ENCODE measurements around the gene SLC25A43. TPM values are rescaled to one million over a fixed set of nuclear protein-coding genes. Genes with fewer than 3 reads are reported as not detected.

SLC25A43 gene
- total and polyA plus RNA-seq, 9 of the 15 experiments (the other 6 are each of a cell fraction or from before 2014, with no cell fraction given) = 1.3 to 8.4 (median 4.0) TPM

DNA sequence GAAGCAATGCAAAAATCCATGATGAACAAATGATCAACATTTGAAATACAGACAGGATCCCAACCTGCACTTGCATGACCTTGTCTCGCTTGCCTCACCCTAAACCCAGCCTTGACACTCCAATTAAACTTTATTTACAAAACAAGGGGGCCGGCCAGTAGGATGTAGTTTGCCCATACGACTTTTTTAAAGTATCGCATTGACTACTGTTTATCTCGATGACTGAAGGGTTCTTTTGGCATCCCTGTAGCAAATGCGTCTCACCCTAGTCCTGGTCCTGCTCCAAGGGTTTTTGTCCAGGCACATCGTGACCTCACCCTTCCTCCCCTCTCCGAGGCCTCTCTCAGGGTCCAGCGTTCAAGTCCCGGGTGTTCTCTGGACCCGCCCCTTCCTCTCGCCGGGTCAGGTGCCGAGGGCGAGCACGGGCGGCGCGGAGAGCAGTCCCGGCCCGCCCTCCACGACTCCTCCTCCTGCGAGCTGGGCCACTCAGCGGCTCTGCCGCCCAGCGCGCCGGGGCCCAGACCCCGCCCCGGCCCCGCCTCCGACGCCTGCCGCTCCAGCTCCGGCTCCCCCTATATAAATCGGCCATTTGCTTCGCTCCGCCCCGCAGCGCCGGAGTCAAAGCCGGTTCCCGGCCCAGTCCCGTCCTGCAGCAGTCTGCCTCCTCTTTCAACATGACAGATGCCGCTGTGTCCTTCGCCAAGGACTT is 68.9 kb downstream of the SLC25A43 start, which contains the start of gene SLC25A5 (continued):
- peak; percentile 59 for TF ChIP-seq RBM25 (IDR thresholded peaks at IDR 0.05; ENCODE audit: low read depth, low read length, severe bottlenecking)
- TF ChIP-seq CBX1 (IDR thresholded peaks at IDR 0.05; ENCODE audit: low read depth) = 0 out of 2 replicates have a peak, but pooled peaks have one; percentile 76
- TF ChIP-seq, protein P1, sequence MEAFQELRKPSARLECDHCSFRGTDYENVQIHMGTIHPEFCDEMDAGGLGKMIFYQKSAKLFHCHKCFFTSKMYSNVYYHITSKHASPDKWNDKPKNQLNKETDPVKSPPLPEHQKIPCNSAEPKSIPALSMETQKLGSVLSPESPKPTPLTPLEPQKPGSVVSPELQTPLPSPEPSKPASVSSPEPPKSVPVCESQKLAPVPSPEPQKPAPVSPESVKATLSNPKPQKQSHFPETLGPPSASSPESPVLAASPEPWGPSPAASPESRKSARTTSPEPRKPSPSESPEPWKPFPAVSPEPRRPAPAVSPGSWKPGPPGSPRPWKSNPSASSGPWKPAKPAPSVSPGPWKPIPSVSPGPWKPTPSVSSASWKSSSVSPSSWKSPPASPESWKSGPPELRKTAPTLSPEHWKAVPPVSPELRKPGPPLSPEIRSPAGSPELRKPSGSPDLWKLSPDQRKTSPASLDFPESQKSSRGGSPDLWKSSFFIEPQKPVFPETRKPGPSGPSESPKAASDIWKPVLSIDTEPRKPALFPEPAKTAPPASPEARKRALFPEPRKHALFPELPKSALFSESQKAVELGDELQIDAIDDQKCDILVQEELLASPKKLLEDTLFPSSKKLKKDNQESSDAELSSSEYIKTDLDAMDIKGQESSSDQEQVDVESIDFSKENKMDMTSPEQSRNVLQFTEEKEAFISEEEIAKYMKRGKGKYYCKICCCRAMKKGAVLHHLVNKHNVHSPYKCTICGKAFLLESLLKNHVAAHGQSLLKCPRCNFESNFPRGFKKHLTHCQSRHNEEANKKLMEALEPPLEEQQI (IDR thresholded peaks at IDR 0.05) = no peak
- TF ChIP-seq, protein P2, sequence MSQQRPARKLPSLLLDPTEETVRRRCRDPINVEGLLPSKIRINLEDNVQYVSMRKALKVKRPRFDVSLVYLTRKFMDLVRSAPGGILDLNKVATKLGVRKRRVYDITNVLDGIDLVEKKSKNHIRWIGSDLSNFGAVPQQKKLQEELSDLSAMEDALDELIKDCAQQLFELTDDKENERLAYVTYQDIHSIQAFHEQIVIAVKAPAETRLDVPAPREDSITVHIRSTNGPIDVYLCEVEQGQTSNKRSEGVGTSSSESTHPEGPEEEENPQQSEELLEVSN (IDR thresholded peaks at IDR 0.05; ENCODE audit: borderline replicate concordance in 1 of 2, extremely low read depth in 1 of 2, insufficient read depth in 1 of 2, insufficient read length in 1 of 2, low read depth in 1 of 2, low read length in 1 of 2, poor library complexity in 1 of 2, severe bottlenecking in 1 of 2) = peak; percentile 95 to 100
- TF ChIP-seq ZNF165 (CRISPR knock-in tag; IDR thresholded peaks at IDR 0.05; ENCODE audit: borderline replicate concordance) = no peak
- no peak for TF ChIP-seq MTA1 (IDR thresholded peaks at IDR 0.05; ENCODE audit: borderline replicate concordance)
- no peak for TF ChIP-seq SRSF1 (IDR thresholded peaks at IDR 0.05; ENCODE audit: low read depth, low read length)
- TF ChIP-seq, protein P3, sequence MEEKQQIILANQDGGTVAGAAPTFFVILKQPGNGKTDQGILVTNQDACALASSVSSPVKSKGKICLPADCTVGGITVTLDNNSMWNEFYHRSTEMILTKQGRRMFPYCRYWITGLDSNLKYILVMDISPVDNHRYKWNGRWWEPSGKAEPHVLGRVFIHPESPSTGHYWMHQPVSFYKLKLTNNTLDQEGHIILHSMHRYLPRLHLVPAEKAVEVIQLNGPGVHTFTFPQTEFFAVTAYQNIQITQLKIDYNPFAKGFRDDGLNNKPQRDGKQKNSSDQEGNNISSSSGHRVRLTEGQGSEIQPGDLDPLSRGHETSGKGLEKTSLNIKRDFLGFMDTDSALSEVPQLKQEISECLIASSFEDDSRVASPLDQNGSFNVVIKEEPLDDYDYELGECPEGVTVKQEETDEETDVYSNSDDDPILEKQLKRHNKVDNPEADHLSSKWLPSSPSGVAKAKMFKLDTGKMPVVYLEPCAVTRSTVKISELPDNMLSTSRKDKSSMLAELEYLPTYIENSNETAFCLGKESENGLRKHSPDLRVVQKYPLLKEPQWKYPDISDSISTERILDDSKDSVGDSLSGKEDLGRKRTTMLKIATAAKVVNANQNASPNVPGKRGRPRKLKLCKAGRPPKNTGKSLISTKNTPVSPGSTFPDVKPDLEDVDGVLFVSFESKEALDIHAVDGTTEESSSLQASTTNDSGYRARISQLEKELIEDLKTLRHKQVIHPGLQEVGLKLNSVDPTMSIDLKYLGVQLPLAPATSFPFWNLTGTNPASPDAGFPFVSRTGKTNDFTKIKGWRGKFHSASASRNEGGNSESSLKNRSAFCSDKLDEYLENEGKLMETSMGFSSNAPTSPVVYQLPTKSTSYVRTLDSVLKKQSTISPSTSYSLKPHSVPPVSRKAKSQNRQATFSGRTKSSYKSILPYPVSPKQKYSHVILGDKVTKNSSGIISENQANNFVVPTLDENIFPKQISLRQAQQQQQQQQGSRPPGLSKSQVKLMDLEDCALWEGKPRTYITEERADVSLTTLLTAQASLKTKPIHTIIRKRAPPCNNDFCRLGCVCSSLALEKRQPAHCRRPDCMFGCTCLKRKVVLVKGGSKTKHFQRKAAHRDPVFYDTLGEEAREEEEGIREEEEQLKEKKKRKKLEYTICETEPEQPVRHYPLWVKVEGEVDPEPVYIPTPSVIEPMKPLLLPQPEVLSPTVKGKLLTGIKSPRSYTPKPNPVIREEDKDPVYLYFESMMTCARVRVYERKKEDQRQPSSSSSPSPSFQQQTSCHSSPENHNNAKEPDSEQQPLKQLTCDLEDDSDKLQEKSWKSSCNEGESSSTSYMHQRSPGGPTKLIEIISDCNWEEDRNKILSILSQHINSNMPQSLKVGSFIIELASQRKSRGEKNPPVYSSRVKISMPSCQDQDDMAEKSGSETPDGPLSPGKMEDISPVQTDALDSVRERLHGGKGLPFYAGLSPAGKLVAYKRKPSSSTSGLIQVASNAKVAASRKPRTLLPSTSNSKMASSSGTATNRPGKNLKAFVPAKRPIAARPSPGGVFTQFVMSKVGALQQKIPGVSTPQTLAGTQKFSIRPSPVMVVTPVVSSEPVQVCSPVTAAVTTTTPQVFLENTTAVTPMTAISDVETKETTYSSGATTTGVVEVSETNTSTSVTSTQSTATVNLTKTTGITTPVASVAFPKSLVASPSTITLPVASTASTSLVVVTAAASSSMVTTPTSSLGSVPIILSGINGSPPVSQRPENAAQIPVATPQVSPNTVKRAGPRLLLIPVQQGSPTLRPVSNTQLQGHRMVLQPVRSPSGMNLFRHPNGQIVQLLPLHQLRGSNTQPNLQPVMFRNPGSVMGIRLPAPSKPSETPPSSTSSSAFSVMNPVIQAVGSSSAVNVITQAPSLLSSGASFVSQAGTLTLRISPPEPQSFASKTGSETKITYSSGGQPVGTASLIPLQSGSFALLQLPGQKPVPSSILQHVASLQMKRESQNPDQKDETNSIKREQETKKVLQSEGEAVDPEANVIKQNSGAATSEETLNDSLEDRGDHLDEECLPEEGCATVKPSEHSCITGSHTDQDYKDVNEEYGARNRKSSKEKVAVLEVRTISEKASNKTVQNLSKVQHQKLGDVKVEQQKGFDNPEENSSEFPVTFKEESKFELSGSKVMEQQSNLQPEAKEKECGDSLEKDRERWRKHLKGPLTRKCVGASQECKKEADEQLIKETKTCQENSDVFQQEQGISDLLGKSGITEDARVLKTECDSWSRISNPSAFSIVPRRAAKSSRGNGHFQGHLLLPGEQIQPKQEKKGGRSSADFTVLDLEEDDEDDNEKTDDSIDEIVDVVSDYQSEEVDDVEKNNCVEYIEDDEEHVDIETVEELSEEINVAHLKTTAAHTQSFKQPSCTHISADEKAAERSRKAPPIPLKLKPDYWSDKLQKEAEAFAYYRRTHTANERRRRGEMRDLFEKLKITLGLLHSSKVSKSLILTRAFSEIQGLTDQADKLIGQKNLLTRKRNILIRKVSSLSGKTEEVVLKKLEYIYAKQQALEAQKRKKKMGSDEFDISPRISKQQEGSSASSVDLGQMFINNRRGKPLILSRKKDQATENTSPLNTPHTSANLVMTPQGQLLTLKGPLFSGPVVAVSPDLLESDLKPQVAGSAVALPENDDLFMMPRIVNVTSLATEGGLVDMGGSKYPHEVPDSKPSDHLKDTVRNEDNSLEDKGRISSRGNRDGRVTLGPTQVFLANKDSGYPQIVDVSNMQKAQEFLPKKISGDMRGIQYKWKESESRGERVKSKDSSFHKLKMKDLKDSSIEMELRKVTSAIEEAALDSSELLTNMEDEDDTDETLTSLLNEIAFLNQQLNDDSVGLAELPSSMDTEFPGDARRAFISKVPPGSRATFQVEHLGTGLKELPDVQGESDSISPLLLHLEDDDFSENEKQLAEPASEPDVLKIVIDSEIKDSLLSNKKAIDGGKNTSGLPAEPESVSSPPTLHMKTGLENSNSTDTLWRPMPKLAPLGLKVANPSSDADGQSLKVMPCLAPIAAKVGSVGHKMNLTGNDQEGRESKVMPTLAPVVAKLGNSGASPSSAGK (IDR thresholded peaks at IDR 0.05) = peak; percentile 70
- TF ChIP-seq LCOR (CRISPR knock-in tag; IDR thresholded peaks at IDR 0.05) = no peak
- TF ChIP-seq CEBPG (CRISPR knock-in tag; IDR thresholded peaks at IDR 0.05) = no peak
- no peak for TF ChIP-seq CEBPG (tag; conservative IDR thresholded peaks at IDR 0.05 in 1 of 2, IDR thresholded peaks at IDR 0.05 in 1 of 2)
- no peak for TF ChIP-seq ZNF184 (CRISPR knock-in tag; IDR thresholded peaks at IDR 0.05)
